ENCODE data around the gene PCDHGA7. TPM values are rescaled to one million over a fixed set of nuclear protein-coding genes. Genes with fewer than 3 reads are reported as not detected.
"Not testable (repeated sequence)": the region's sequence is repeated elsewhere in the genome, so short reads cannot be mapped to it uniquely, and the experiment has no call there.

Gene PCDHGA7
- total RNA-seq, 1 experiment from 2014 or later: 0.54 TPM

DNA sequence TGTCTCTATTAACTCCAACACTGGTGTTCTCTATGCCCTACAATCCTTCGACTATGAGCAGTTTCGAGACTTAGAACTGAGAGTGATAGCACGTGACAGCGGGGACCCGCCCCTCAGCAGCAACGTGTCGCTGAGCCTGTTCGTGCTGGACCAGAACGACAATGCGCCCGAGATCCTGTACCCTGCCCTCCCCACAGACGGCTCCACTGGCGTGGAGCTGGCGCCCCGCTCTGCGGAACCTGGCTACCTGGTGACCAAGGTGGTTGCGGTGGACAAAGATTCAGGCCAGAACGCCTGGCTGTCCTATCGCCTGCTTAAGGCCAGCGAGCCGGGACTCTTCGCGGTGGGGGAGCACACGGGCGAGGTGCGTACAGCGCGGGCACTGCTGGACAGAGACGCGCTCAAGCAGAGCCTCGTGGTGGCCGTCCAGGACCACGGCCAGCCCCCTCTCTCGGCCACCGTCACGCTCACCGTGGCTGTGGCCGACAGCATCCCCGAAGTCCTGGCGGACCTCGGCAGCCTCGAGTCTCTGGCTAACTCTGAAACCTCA, 40.3 kb downstream of the PCDHGA7 start:
- no peak for DNase-seq (ENCODE audit: extremely low read depth, low read depth)

DNA sequence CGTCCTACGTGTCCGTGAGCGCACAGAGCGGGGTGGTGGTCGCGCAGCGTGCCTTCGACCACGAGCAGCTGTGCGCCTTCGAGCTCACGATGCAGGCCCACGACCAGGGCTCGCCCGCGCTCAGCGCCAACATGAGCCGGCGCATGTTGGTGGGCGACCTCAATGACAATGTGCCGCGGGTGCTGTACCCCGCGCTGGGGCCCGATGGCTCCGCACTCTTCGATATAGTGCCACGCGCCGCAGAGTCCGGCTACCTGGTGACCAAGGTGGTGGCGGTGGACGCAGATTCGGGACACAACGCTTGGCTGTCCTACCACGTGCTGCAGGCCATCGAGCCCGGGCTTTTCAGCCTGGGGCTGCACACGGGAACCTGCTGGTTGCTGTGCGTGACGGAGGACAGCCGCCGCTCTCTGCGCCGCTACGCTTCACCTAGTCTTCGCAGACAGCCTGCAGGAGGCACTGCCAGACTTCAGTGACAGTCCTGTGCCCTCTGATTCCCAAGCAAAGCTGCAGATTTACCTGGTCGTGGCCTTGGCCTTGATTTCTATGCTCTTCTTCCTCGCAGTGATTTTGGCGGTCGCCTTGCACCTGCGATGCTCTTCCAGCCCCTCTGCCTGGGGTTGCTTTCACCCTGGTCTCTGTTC, 45.4 kb downstream of the PCDHGA7 start:
- DNase-seq (ENCODE audit: extremely low read depth, low read depth): no peak

DNA sequence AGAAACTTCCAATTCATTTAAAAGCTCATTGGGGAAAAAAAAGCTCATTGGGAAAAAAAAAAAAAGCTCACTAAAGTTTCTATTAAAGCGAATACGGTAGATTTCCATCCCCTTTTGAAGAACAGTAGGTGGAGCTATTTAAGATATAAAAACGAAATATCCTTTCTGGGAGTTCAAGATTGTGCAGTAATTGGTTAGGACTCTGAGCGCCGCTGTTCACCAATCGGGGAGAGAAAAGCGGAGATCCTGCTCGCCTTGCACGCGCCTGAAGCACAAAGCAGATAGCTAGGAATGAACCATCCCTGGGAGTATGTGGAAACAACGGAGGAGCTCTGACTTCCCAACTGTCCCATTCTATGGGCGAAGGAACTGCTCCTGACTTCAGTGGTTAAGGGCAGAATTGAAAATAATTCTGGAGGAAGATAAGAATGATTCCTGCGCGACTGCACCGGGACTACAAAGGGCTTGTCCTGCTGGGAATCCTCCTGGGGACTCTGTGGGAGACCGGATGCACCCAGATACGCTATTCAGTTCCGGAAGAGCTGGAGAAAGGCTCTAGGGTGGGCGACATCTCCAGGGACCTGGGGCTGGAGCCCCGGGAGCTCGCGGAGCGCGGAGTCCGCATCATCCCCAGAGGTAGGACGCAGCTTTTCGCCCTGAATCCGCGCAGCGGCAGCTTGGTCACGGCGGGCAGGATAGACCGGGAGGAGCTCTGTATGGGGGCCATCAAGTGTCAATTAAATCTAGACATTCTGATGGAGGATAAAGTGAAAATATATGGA, 48.0 kb downstream of the PCDHGA7 start, which contains the start of gene PCDHGA12:
Gene PCDHGA12 (plus strand): TSS at position 176 of the 782 bp plus-strand sequence. CDS start 253 bp downstream, at position 429.
- DNase-seq (ENCODE audit: extremely low read depth, low read depth): no peak

DNA sequence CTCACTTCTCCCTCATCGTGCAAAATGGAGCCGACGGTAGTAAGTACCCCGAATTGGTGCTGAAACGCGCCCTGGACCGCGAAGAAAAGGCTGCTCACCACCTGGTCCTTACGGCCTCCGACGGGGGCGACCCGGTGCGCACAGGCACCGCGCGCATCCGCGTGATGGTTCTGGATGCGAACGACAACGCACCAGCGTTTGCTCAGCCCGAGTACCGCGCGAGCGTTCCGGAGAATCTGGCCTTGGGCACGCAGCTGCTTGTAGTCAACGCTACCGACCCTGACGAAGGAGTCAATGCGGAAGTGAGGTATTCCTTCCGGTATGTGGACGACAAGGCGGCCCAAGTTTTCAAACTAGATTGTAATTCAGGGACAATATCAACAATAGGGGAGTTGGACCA, 48.7 kb downstream of the PCDHGA7 start:
- no peak for DNase-seq (ENCODE audit: extremely low read depth, low read depth)

DNA sequence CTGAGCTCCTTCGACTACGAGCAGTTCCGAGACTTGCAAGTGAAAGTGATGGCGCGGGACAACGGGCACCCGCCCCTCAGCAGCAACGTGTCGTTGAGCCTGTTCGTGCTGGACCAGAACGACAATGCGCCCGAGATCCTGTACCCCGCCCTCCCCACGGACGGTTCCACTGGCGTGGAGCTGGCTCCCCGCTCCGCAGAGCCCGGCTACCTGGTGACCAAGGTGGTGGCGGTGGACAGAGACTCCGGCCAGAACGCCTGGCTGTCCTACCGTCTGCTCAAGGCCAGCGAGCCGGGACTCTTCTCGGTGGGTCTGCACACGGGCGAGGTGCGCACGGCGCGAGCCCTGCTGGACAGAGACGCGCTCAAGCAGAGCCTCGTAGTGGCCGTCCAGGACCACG, 49.8 kb downstream of the PCDHGA7 start:
- not testable (repeated sequence) for DNase-seq (ENCODE audit: extremely low read depth, low read depth)

DNA sequence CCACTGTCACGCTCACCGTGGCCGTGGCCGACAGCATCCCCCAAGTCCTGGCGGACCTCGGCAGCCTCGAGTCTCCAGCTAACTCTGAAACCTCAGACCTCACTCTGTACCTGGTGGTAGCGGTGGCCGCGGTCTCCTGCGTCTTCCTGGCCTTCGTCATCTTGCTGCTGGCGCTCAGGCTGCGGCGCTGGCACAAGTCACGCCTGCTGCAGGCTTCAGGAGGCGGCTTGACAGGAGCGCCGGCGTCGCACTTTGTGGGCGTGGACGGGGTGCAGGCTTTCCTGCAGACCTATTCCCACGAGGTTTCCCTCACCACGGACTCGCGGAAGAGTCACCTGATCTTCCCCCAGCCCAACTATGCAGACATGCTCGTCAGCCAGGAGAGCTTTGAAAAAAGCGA, 50.2 kb downstream of the PCDHGA7 start:
- not testable (repeated sequence) for DNase-seq (ENCODE audit: extremely low read depth, low read depth)

DNA sequence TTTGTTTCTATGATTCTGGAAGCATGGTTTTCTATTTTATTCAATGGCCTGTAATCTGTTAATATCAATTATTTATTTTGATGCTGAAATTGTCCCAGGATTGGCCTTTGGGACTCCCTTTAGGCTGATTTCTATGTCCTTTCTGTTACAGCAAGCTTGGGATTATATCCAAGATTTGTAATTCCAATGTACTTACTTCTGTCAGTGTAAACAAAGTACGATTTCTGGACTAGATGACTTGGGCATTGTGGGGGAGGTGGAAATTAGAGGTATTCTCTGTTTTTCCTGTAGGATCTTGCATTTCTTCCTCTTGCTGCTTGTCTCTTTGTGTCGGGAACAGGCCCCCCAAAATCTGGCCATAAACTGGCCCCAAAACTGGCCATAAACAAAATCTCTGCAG, 51.5 kb downstream of the PCDHGA7 start:
- no peak for DNase-seq (ENCODE audit: extremely low read depth, low read depth)

Other genes with a start within 250 kb of the PCDHGA7 start
- 0.07 TPM in 1 of 2 replicates, not detected in the other for gene PCDHB5, start 247.5 kb upstream of the PCDHGA7 start, total RNA-seq (2014; rRNA removed; shearing (Covaris generic))
- gene PCDHB6, start 232.7 kb upstream of the PCDHGA7 start, total RNA-seq (2014; rRNA removed; shearing (Covaris generic)): not detected in 2 replicates
- 0.17 and 0.25 TPM in 2 replicates for gene PCDHB7, start 210.1 kb upstream of the PCDHGA7 start, total RNA-seq (2014; rRNA removed; shearing (Covaris generic))
- gene PCDHB8, start 205.0 kb upstream of the PCDHGA7 start, total RNA-seq (2014; rRNA removed; shearing (Covaris generic)): 0.14 and 0.22 TPM in 2 replicates
- 0.32 and 0.69 TPM in 2 replicates for gene PCDHB16, start 200.4 kb upstream of the PCDHGA7 start, total RNA-seq (2014; rRNA removed; shearing (Covaris generic))
- gene PCDHB9, start 195.6 kb upstream of the PCDHGA7 start, total RNA-seq (2014; rRNA removed; shearing (Covaris generic)): 0.40 and 0.69 TPM in 2 replicates
- gene PCDHB10, start 190.4 kb upstream of the PCDHGA7 start, total RNA-seq (2014; rRNA removed; shearing (Covaris generic)): 0.35 and 0.72 TPM in 2 replicates
- 5.4 and 6.0 TPM in 2 replicates for gene PCDHB11, start 183.1 kb upstream of the PCDHGA7 start, total RNA-seq (2014; rRNA removed; shearing (Covaris generic))
- gene PCDHB12, start 174.0 kb upstream of the PCDHGA7 start, total RNA-seq (2014; rRNA removed; shearing (Covaris generic)): 0.75 and 0.99 TPM in 2 replicates
- 2.2 and 2.5 TPM in 2 replicates for gene PCDHB13, start 168.8 kb upstream of the PCDHGA7 start, total RNA-seq (2014; rRNA removed; shearing (Covaris generic))
- 2.7 and 2.8 TPM in 2 replicates for gene PCDHB14, start 159.4 kb upstream of the PCDHGA7 start, total RNA-seq (2014; rRNA removed; shearing (Covaris generic))
- 0.12 and 0.20 TPM in 2 replicates for gene PCDHB15, start 137.3 kb upstream of the PCDHGA7 start, total RNA-seq (2014; rRNA removed; shearing (Covaris generic))
- gene SLC25A2, start 78.7 kb upstream of the PCDHGA7 start, total RNA-seq (2014; rRNA removed; shearing (Covaris generic)): not detected in 2 replicates
- 91.7 and 130 TPM in 2 replicates for gene TAF7, start 62.0 kb upstream of the PCDHGA7 start, total RNA-seq (2014; rRNA removed; shearing (Covaris generic))
- gene PCDHGA1, start 52.2 kb upstream of the PCDHGA7 start, total RNA-seq (2014; rRNA removed; shearing (Covaris generic)): 0.72 and 1.6 TPM in 2 replicates
- 0.12 TPM in 2 replicates for gene PCDHGA2, start 44.0 kb upstream of the PCDHGA7 start, total RNA-seq (2014; rRNA removed; shearing (Covaris generic))
- 0.17 TPM in 1 of 2 replicates, not detected in the other for gene PCDHGA3, start 38.9 kb upstream of the PCDHGA7 start, total RNA-seq (2014; rRNA removed; shearing (Covaris generic))
- 1.1 and 2.6 TPM in 2 replicates for gene PCDHGB1, start 32.6 kb upstream of the PCDHGA7 start, total RNA-seq (2014; rRNA removed; shearing (Covaris generic))
- 0.79 and 1.3 TPM in 2 replicates for gene PCDHGA4, start 27.7 kb upstream of the PCDHGA7 start, total RNA-seq (2014; rRNA removed; shearing (Covaris generic))
- 1.8 and 2.0 TPM in 2 replicates for gene PCDHGB2, start 22.7 kb upstream of the PCDHGA7 start, total RNA-seq (2014; rRNA removed; shearing (Covaris generic))
- 0.58 and 0.62 TPM in 2 replicates for gene PCDHGA5, start 18.6 kb upstream of the PCDHGA7 start, total RNA-seq (2014; rRNA removed; shearing (Covaris generic))
- gene PCDHGB3, start 12.5 kb upstream of the PCDHGA7 start, total RNA-seq (2014; rRNA removed; shearing (Covaris generic)): 0.52 and 1.1 TPM in 2 replicates
- 1.1 and 1.2 TPM in 2 replicates for gene PCDHGA6, start 8.9 kb upstream of the PCDHGA7 start, total RNA-seq (2014; rRNA removed; shearing (Covaris generic))
- 5.5 and 5.6 TPM in 2 replicates for gene PCDHGB4, start 5.0 kb downstream of the PCDHGA7 start, total RNA-seq (2014; rRNA removed; shearing (Covaris generic))
- 0.97 and 1.4 TPM in 2 replicates for gene PCDHGA8, start 9.9 kb downstream of the PCDHGA7 start, total RNA-seq (2014; rRNA removed; shearing (Covaris generic))
- 0.72 and 1.6 TPM in 2 replicates for gene PCDHGB5, start 15.2 kb downstream of the PCDHGA7 start, total RNA-seq (2014; rRNA removed; shearing (Covaris generic))
- 0.92 and 1.6 TPM in 2 replicates for gene PCDHGA9, start 20.0 kb downstream of the PCDHGA7 start, total RNA-seq (2014; rRNA removed; shearing (Covaris generic))
- 0.55 and 0.62 TPM in 2 replicates for gene PCDHGB6, start 25.3 kb downstream of the PCDHGA7 start, total RNA-seq (2014; rRNA removed; shearing (Covaris generic))
- gene PCDHGA10, start 30.2 kb downstream of the PCDHGA7 start, total RNA-seq (2014; rRNA removed; shearing (Covaris generic)): 5.1 TPM in 2 replicates
- gene PCDHGB7, start 34.9 kb downstream of the PCDHGA7 start, total RNA-seq (2014; rRNA removed; shearing (Covaris generic)): 0.79 and 0.89 TPM in 2 replicates
- 0.52 and 0.87 TPM in 2 replicates for gene PCDHGA11, start 38.3 kb downstream of the PCDHGA7 start, total RNA-seq (2014; rRNA removed; shearing (Covaris generic))
- 0.20 and 0.42 TPM in 2 replicates for gene PCDHGA12, start 47.8 kb downstream of the PCDHGA7 start, total RNA-seq (2014; rRNA removed; shearing (Covaris generic))
- 5.9 and 7.0 TPM in 2 replicates for gene PCDHGC3, start 93.2 kb downstream of the PCDHGA7 start, total RNA-seq (2014; rRNA removed; shearing (Covaris generic))
- 0.12 TPM in 2 replicates for gene PCDHGC4, start 102.3 kb downstream of the PCDHGA7 start, total RNA-seq (2014; rRNA removed; shearing (Covaris generic))
- gene PCDHGC5, start 106.3 kb downstream of the PCDHGA7 start, total RNA-seq (2014; rRNA removed; shearing (Covaris generic)): 0.30 TPM in 1 of 2 replicates, not detected in the other
- 24.2 and 26.0 TPM in 2 replicates for gene DIAPH1, start 236.3 kb downstream of the PCDHGA7 start, total RNA-seq (2014; rRNA removed; shearing (Covaris generic))

Measured in NCI-H460 (cell line).